ENCODE measurements around the gene ARMC3. TPM values are rescaled to one million over a fixed set of nuclear protein-coding genes. Genes with fewer than 3 reads are reported as not detected.

ARMC3 gene
- total RNA-seq, 1 donor from 2014 or later, result under 0.01 TPM

DNA sequence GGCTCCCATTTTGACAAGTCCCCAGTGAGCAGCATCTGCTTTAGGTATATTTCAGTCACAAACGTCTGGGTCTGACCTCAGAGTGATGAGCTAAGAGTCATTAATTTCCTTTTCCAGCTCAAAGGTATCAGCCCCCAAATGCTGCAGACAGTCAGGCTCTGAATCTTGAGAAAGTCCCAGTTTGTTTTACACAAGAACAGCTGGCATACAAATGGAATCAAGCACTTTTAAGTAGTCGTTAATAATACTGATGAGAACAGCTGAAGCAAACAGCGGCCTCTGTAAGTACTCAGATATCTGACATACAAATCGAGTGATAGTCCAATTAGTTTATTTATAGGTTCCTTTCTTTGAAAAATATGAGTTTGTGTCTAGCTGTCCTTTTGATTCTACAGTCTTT, 118.2 kb downstream of the ARMC3 start:
- Histone ChIP-seq H3K4me3 (ENCODE audit: low read depth, low read length) (no peak overlapping the region), H3K27me3 (ENCODE audit: control insufficient read depth, insufficient read depth, low read length) (no peaks in the 10 kb centered on the region), H3K36me3 (ENCODE audit: control insufficient read depth, insufficient read depth, low read length) (no peaks in the 10 kb centered on the region)
- FAIRE-seq, result no peak
- DNase-seq (ENCODE audit: low read depth), result no peak
- TF ChIP-seq, protein P1, sequence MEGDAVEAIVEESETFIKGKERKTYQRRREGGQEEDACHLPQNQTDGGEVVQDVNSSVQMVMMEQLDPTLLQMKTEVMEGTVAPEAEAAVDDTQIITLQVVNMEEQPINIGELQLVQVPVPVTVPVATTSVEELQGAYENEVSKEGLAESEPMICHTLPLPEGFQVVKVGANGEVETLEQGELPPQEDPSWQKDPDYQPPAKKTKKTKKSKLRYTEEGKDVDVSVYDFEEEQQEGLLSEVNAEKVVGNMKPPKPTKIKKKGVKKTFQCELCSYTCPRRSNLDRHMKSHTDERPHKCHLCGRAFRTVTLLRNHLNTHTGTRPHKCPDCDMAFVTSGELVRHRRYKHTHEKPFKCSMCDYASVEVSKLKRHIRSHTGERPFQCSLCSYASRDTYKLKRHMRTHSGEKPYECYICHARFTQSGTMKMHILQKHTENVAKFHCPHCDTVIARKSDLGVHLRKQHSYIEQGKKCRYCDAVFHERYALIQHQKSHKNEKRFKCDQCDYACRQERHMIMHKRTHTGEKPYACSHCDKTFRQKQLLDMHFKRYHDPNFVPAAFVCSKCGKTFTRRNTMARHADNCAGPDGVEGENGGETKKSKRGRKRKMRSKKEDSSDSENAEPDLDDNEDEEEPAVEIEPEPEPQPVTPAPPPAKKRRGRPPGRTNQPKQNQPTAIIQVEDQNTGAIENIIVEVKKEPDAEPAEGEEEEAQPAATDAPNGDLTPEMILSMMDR (IDR thresholded peaks at IDR 0.05; ENCODE audit: insufficient read depth, low read length, severe bottlenecking), result no peak

DNA sequence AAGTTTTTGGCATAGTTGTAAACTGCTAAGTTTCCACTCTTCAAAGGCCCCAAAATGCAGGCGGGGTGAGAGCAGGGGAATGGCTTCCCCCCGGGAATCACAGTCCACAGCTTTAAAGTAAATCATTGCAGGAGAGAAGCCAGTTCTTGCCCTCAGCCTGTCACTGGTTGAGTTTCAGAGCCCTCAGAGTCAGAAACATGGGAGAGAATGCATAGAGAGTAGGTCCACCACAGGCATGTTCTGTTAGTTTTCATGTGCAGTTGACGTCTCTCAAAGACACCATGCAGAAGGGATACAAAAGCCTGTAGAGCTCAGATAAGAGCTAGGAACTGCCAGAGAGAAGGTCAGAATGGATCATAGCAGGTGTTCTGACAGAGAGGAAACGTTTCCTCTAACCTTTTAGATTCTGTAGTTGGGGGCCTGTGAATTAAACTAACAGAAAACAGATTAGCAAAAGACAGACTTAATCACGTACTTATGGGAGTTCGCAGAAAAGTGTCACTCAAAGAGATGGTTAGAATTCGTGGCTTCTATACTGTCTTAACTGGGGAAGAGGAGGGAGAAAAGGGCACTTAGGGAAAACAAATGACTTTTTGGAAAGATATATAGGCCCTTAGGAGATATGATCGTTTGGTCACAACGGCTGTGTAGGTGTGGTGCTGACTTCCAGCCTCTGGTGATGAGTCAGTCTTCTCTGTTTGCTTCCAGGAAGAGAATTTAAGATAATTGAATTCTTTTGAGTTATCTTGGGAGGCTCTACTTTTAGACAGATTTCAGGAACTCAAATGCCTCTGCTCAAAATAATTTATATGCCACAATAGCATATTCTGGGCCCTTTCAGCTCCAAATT, 119.6 kb downstream of the ARMC3 start:
- no peaks in the 10 kb centered on the region for H3K27me3 ChIP-seq (ENCODE audit: control insufficient read depth, insufficient read depth, low read length)
- DNase-seq (ENCODE audit: low read depth), result peak; percentile 39
- no peak for FAIRE-seq
- no peak overlapping the region for H3K4me3 ChIP-seq (ENCODE audit: low read depth, low read length)
- H3K36me3 ChIP-seq (ENCODE audit: control insufficient read depth, insufficient read depth, low read length), result no peaks in the 10 kb centered on the region
- TF ChIP-seq, protein P1 (IDR thresholded peaks at IDR 0.05; ENCODE audit: insufficient read depth, low read length, severe bottlenecking), result no peak

DNA sequence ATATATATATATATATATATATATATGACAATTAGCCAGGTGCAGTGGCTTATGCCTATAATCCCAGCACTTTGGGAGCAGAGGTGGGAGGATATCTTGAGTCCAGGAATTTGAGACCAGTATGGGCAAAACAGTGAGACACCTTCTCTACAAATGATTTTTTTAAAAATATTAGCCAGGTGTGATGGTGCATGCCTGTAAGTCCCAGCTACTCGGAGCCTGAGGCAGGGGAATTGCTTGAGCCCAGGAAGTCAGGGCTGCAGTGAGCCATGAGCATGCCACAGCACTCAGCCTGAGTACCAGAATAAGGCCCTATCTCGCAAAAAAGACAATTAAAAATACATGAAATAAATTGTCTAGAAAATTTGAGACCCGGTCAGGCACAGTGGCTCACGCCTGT, 120.3 kb downstream of the ARMC3 start:
- no peak for DNase-seq (ENCODE audit: low read depth)
- TF ChIP-seq, protein P1 (IDR thresholded peaks at IDR 0.05; ENCODE audit: insufficient read depth, low read length, severe bottlenecking), result no peak
- no peak for FAIRE-seq

DNA sequence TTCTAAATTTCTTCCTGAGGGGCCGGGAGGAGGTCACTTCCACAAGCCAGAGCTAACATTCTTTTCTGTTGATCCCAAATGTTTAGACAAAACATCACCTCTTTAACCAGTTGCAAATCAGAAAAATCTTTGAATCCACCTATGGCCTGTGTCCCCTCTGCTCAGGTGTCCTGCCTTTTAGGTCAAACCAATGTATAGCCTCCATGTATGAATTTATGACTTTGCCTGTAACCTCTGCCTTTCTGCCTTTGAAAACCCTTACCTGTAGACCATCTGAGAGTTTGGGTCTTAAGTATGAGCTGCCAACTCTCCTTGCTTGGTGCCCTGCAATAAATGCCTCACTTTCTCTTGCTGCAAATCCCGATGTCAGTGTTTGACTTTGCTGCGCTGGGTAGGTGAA, 123.4 kb downstream of the ARMC3 start:
- FAIRE-seq (no peak), DNase-seq (ENCODE audit: low read depth) (no peak)
- TF ChIP-seq, protein P1 (IDR thresholded peaks at IDR 0.05; ENCODE audit: insufficient read depth, low read length, severe bottlenecking), result no peak
- no peaks in the 10 kb centered on the region for H3K36me3 ChIP-seq (ENCODE audit: control insufficient read depth, insufficient read depth, low read length)
- no peak overlapping the region for H3K4me3 ChIP-seq (ENCODE audit: low read depth, low read length)
- H3K27me3 ChIP-seq (ENCODE audit: control insufficient read depth, insufficient read depth, low read length), result no peaks in the 10 kb centered on the region

More for the DNA sequence above, 120.3 kb downstream of the ARMC3 start:
- Histone ChIP-seq H3K4me3 (ENCODE audit: low read depth, low read length) (no peak overlapping the region), H3K27me3 (ENCODE audit: control insufficient read depth, insufficient read depth, low read length) (no peaks in the 10 kb centered on the region), H3K36me3 (ENCODE audit: control insufficient read depth, insufficient read depth, low read length) (no peaks in the 10 kb centered on the region)

DNA sequence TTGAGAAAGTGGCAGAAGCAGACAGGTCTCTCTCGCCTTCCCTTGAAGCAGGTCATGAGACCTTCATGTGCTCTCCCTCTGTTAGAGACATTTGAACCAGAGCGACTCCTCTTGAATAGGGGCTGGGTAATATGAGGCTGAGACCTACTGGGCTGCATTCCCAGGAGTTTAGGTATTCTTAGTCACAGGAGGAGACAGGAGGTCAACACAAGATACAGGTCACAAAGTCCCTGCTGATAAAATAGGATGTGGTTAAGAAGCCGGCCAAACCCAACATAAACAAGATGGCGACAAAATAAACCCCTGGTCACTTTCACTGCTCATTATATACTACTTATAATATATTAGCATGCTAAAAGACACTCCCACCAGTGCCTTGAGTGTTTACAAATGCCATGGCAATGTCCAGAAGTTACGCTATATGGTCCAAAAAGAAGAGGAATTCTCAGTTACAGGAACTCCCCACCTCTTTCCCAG, 124.0 kb downstream of the ARMC3 start:
- DNase-seq (ENCODE audit: low read depth) (peak; percentile 7), FAIRE-seq (no peak)

More for the DNA sequence above, 124.0 kb downstream of the ARMC3 start:
- H3K36me3 ChIP-seq (ENCODE audit: control insufficient read depth, insufficient read depth, low read length), result no peaks in the 10 kb centered on the region
- TF ChIP-seq, protein P1 (IDR thresholded peaks at IDR 0.05; ENCODE audit: insufficient read depth, low read length, severe bottlenecking), result no peak
- H3K4me3 ChIP-seq (ENCODE audit: low read depth, low read length), result no peak overlapping the region
- H3K27me3 ChIP-seq (ENCODE audit: control insufficient read depth, insufficient read depth, low read length), result no peaks in the 10 kb centered on the region

Data from bronchial epithelial cell (primary cell).